ENCODE results near the gene ARHGDIG.

ARHGDIG gene

GRCh38 chr16:281660-282255 is 1.4 kb downstream of the ARHGDIG start:
- FAIRE-seq = no peak

GRCh38 chr16:282491-282890 is 2.1 kb downstream of the ARHGDIG start:
- no peak for FAIRE-seq

GRCh38 chr16:283033-283805 is 2.8 kb downstream of the ARHGDIG start, which contains the start of gene PDIA2:
Gene PDIA2 (plus strand): TSS chr16:283164. CDS start chr16:283170, 6 bp downstream.
- no peak for FAIRE-seq

GRCh38 chr16:284204-285120 is 4.1 kb downstream of the ARHGDIG start:
- FAIRE-seq = no peak

GRCh38 chr16:285146-286055 is 5.0 kb downstream of the ARHGDIG start:
- FAIRE-seq = no peak

- no peak for FAIRE-seq
These were observed 6.3 kb downstream of the ARHGDIG start for GRCh38 chr16:286491-287297.

- FAIRE-seq = no peak
These were observed 7.0 kb downstream of the ARHGDIG start for GRCh38 chr16:287298-287811.

- no peak for FAIRE-seq
These were observed 7.9 kb downstream of the ARHGDIG start for GRCh38 chr16:287981-288920.

GRCh38 chr16:289395-289997 is 9.1 kb downstream of the ARHGDIG start:
- no peak for FAIRE-seq

- FAIRE-seq = no peak
These were observed 9.8 kb downstream of the ARHGDIG start for GRCh38 chr16:290015-290680.

- no peak for FAIRE-seq
These were observed 10.5 kb downstream of the ARHGDIG start for GRCh38 chr16:290681-291405.

- no peak for FAIRE-seq
These were observed 11.1 kb downstream of the ARHGDIG start for GRCh38 chr16:291539-291938.

GRCh38 chr16:293043-293775 is 12.8 kb downstream of the ARHGDIG start:
- no peak for FAIRE-seq

- FAIRE-seq = no peak
These were observed 15.9 kb downstream of the ARHGDIG start for GRCh38 chr16:296276-296675.

- no peak for FAIRE-seq
These were observed 16.6 kb downstream of the ARHGDIG start for GRCh38 chr16:296806-297510.

GRCh38 chr16:297832-298231 is 17.4 kb downstream of the ARHGDIG start:
- FAIRE-seq = no peak

GRCh38 chr16:301235-301634 is 20.8 kb downstream of the ARHGDIG start:
- no peak for FAIRE-seq

Measured in endometrium (tissue), 2 donors.